GM19455 (cell line): Measurements from ENCODE around the gene PTPN7.

Source experiments
- ATAC-seq: cut with Tn5 transposase; IDR thresholded peaks from one replicate; pipeline ENCODE4 v1.9.1; 2021; ENCODE audit not compliant: unreplicated experiment

The PTPN7 gene

GRCh38 chr1:202133496-202133895 is 26.9 kb downstream of the PTPN7 start:
- ATAC-seq = no peak

DNA sequence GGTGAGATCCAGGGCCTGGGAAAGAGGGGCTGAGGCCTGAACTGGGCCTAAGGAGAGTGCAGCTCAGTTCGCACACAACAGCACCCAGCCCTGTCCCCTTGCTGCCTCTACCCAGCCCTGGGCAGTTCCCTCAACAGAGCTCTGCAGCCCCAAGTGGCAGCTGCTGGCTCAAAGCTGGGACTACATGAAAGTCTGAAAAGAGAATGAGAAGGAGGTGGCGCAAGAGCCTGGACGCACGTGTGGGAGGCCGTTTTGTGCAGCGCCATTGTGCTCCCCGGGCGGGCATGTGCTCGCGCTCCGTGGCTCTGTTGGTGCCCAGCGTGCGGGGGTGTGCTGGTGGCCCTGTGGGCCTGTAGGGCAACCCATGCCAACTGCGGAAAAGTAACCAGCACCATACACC is 27.4 kb downstream of the PTPN7 start:
- no peak for ATAC-seq

- no peak for ATAC-seq
Observed at GRCh38 chr1:202131956-202132821, 28.2 kb downstream of the PTPN7 start.

DNA sequence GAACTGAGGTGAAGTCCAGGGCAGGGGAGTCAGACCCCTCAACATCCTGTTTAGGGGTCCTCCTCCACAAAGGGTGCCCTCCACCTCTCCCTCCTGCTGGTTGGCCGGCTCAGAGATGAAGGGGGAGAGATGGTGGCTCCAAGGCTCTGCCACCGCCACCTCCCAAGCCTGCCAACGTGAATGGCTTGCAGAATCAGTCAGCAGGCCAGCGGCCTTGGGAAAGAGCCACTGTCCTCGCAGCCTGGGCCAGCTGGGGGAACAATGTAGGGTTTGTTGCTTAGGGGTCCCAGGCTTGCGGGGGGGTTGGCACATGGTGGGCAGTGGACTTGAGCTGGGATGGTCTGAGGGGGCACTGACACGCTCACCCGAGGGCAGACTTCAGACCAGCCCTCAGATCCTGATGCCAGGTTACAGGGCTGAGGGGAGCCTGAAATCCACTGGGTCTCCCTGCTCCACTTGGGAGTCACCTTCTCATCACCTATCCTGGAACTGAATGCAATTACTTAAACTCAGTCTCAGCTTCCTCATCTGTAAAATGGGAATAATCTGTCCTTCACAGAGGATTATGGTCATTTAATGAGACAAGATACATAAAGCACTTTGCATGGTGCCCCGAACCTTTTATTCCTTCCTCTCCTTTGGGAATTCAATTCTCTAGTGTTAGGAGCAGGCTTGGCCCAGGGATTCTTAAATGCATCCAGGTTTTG is 29.4 kb downstream of the PTPN7 start:
- ATAC-seq = no peak

DNA sequence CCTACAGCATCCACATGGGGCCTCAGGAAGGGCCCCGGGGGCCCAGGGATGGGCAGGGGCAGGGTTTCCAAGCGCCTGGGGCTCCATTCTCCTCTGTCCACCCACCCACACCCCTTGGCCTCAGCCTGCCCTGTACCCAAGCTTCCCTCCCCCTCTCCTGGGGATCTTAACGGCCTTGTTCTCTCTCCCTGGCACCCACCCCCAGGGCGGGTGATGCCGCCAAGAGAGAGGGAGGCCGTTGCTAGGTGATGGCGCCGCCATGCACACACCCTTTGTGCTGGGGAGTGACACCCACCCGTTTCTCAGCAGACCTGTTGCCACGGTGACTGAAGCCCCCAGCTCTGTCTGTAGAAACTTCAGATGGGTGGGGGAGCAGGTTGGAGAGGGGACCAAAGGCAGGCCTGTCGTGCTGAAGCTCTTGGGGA is 30.1 kb downstream of the PTPN7 start:
- no peak for ATAC-seq

DNA sequence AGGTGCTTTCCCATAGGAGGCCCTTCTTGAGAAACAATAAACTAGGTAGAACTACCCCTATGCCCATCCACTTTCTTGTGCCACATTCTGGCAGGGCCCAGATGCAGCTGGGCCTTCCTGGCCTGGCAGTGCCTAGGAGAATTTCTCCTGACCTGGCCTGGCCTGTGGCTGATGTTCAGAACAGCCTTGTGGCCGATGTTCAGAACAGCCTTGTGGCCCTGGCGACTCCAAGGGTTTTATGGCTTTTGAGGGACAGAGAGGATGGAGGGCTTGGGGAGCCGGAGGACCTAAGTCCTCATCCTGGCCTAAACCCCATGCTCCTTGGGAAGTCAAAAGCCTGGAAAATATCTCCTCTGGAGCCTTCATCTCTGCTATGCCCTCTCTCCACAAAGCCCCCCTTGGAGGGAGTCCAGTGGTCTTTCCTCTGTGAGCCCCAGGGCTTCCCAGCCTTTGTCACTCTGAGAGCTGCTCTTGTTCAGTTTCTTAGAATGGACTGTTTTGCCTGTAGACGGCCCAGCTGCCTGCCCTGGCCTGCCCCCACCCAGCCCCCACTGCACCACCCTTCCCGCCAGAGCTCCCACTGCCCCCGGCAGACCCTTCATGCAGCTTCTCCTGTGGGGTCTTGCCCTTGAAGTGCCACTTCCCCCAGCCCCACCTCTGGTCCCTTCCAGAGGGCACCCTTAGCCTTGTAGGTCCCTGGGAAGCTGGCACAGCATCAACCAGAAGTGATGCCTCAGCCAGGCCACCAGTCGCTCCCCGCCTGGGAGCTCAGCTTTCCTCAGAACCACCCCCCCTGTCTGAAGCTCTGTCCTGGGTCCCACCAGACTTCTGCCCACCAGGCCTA is 30.7 kb downstream of the PTPN7 start:
- no peak for ATAC-seq

DNA sequence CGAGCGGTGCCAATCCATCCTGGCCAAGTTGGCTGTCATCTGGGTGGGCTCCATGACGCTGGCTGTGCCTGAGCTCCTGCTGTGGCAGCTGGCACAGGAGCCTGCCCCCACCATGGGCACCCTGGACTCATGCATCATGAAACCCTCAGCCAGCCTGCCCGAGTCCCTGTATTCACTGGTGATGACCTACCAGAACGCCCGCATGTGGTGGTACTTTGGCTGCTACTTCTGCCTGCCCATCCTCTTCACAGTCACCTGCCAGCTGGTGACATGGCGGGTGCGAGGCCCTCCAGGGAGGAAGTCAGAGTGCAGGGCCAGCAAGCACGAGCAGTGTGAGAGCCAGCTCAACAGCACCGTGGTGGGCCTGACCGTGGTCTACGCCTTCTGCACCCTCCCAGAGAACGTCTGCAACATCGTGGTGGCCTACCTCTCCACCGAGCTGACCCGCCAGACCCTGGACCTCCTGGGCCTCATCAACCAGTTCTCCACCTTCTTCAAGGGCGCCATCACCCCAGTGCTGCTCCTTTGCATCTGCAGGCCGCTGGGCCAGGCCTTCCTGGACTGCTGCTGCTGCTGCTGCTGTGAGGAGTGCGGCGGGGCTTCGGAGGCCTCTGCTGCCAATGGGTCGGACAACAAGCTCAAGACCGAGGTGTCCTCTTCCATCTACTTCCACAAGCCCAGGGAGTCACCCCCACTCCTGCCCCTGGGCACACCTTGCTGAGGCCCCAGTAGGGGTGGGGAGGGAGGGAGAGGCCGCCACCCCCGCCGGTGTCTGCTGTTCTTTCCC is 32.4 kb downstream of the PTPN7 start:
- ATAC-seq = no peak

GRCh38 chr1:202127061-202127460 is 33.3 kb downstream of the PTPN7 start:
- no peak for ATAC-seq

DNA sequence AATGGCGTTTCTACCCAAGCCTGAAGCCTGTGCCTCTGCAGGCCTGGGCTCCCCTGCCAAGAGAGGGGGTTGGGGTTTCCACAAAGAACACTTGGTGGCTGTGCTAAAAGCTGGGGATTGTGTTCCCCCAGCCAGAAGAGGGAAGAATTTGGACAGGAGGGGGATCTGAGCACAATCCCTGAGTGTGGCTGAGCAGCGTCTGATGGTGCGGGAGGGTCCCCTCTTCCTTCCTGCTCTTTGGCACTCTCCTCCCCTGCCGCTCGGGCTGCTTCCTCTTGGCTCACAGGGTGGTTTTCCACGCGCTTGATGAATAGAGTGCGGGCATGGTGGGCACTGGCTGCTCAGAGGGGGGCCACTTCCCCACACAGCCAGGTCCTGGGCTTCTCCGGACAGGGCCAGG is 34.0 kb downstream of the PTPN7 start:
- no peak for ATAC-seq

DNA sequence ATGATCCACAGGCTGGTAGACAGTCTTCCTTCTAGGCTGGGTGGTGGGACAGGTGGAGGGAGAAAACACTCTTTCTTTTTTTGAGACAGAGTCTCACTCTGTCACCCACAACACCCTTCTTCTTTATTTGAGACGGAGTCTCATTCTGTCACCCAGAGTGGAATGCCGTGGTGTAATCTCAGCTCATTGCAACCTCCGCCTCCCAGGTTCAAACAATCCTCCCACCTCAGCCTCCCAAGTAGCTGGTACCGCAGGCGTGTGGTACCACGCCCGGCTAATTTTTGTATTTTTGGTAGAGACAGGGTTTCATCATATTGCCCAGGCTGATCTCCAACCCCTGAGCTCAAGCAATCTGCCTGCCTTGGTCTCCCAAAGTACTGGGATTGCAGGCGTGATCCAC is 34.8 kb downstream of the PTPN7 start:
- ATAC-seq = no peak

GRCh38 chr1:202124142-202124541 is 36.3 kb downstream of the PTPN7 start:
- ATAC-seq = no peak

GRCh38 chr1:202123336-202123813 is 37.0 kb downstream of the PTPN7 start:
- no peak for ATAC-seq

- ATAC-seq = no peak
Observed at GRCh38 chr1:202122639-202123335, 37.6 kb downstream of the PTPN7 start, which contains the start of gene GPR37L1. Gene GPR37L1 (plus strand): TSS chr1:202122917. CDS start chr1:202122964, 47 bp downstream.

GRCh38 chr1:202121006-202121405 is 39.4 kb downstream of the PTPN7 start:
- ATAC-seq = no peak

DNA sequence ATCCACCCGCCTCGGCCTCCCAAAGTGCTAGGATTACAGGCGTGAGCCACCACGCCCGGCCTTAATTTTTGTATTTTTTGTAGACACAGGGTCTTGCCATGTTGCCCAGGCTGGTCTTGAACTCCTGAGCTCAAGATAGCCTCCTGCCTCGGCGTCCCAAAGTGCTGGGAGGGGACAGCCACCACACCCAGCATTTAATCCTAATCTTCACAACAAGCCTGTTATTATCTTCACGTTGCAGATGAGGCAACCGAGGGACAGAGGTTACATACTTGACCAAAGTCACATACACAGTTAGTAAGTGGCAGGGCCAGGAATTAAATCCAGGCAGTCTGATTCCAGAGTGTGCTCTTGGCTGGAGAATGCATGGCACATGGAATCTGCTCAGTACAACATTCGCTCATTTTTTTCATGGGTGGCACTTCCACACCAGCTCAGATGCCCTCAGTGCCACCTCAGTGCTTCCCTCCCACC is 42.5 kb downstream of the PTPN7 start:
- no peak for ATAC-seq

DNA sequence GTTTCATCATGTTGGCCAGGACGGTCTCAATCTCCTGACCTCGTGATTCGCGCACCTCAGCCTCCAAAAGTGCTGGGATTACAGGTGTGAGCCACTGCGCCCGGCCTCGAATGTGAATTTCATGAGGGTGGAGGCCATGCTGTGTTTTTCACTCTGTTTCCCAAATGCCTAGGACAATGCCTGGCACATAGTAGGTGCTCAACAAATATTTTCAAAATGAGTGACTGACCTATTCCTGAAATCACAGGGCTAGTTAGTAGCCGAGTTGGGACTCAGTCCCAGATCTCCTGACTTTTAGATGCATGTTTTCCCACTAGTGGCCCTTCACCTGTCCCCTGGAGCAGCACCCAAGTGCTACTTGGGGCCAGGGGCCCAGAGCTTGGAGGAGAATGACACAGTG is 44.1 kb downstream of the PTPN7 start:
- ATAC-seq = no peak

DNA sequence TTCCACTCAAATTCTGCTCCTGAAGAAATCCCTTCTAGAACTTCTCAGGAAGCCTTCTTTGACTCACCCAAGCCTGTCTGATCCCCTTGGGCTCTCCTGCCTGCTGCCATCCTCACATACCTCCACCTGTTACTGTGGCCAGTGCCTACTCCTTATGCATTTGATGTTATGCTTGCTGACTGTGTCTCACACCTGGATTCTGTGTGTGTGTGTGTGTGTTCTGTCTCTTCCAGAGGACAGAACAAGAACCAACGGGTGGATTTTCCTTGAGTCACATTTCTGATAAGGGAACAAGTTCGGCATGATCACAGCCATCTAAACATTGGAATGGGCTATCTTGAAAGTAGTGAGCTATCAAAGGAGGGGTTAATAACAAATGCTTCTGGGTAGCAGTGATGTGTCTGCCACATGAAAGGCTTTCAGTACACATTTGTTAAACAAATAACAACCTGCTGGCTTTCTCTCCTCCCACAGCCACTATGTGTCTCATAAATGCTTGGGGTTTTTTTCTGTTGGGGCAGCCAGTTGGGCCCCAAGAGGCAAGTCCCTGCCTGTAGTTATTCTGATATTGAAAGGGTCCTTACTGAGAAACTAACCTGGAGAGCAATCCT is 46.6 kb downstream of the PTPN7 start:
- no peak for ATAC-seq

GRCh38 chr1:202112859-202113689 is 47.3 kb downstream of the PTPN7 start:
- ATAC-seq = no peak
